Right renal cortex interstitium (tissue), 3 donors: ENCODE data around the gene NKAIN4. TPM values are rescaled to one million over a fixed set of nuclear protein-coding genes. Genes with fewer than 3 reads are reported as not detected.

Source experiments
- DNase-seq, 3 donors: peaks; one replicate each; pipeline ENCODE4 v3.0.0-alpha.2; 2013; ENCODE audit warnings: low read depth in 3 of 3, low spot score in 2 of 3
- polyA plus RNA-seq, 3 donors: library from polyadenylated mRNA; unstranded; fragments of 120-200 nt; gene quantifications; one replicate each; pipeline ENCODE4 v1.2.1, GENCODE V29; 2013; ENCODE audit not compliant: insufficient read length in 3 of 3

Gene NKAIN4
- polyA plus RNA-seq, 3 donors, result 21.1 to 27.0 (median 22.7) TPM

DNA sequence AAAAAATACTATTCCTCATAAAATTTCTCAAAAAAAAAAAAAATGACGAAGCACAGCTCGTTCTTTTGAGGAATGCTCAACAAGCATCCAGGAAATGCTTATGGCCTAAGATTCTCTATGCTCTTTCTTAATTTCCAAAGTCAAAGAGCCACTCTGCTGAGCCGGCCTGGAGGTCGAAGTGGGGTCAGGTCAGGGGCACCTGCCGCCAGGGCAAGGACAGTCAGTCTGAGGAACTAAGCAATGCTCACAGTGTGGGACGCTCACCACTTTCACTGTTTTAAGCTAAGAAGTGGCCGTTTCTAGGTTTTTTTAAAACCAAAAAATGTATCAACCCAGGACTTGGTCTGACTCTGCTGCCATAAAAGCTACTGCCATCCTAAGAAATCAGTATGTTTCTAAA lies 55.7 kb downstream of the NKAIN4 start:
- DNase-seq, result no peak

DNA sequence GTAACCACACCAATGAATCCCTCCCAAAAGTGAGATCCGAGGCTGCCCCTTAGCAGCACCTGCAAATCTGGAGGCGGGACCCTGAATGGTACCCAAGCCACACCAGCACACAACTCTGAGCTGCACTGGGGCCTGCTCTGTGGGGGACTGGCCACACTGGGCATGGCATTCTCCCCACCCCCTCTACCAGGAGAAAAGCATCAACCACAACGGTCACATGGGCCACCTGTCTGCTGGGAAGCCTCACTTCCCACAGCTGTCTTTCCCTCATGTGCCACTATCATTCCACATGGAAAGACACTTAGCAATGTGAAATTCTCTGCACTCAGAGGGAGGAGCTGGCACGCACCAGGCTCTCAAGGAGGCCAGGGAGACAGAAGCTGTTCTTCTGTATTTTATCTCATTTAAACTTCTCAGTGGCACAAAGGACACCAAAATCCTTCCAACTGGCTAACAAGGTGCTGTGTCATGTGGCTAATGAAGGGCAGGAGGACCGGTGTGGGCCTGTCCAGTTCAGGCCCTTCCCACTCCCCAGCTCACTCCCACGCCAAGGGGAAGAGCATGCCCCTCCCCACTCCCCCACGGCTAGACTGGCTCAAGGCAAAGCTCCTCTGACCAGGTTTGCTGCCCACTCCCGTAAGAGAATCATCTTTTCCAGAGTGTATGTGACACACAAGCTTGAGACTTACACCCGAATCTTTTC lies 57.3 kb downstream of the NKAIN4 start:
- no peak for DNase-seq

DNA sequence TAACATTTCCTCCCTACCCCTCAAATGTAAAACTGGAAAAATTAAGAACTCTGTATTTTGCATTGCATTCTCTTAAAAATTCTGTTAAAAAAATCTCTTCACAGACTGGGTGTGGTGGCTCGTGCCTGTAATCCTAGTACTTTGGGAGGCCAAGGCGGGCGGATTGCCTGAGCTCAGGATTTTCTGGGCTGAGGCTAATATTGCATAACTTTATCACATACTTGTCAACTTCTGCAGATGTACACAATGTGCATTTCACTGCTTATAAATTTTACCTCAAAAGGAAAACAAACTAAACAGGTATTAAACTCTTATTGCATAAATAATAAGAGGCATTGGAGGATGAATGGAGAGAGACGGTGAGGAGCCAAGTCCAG lies 59.5 kb downstream of the NKAIN4 start:
- DNase-seq, result no peak

DNA sequence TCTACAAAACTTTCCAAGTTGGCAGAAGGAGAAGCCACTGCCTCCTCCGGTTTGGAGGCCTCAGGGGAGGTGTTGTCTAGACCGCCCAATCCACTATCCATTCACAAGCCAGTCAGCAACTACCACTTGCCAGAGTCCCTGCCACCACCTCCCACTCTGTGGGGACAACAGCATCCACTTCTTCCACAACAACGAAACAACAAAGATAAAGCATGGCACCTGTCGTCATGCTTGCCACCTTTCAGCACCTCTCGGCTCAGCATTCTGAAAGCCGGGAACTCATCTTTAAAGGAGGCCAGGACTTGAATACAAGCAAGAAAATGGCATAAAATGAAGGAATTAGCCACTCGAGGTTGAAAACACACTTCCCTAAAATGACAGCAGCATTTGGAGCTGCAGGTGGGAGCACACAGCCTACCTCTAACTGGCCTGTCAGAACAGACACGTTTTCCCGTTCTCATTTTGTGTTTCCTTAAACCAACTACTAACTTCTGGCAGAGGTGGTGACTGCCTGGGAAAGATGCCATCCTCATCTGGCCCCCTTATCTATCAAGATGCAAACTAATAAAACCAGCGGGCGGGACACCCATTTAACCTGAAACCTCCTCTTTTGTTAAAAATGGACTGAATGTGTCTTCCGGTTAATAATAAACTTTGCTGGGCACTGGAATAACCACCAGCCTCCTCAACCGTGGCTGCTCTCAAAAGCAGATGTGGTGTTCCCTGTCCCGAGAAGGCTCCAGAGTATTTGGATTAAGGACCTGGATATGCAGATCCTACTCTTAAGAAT lies 60.1 kb downstream of the NKAIN4 start:
- DNase-seq, result no peak

DNA sequence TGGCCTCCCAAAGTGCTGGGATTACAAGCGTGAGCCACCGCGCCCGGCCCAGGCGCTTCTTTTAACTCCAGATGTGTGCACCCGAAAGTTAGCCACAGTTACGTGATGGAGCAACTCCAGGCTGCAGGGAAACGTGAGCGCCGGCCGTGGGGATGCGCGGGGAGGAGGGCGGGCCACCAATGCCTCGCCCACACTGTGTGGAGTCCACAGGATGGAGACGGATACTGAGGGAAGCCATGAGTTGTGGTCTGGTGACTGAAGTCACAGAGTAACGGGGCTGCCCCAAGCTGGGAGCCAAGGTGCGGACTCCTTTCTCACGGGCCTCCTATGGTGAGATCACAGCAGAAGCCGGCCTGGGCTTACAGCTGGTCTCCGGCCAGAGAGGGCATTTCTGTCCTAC lies 61.5 kb downstream of the NKAIN4 start:
- no peak for DNase-seq

DNA sequence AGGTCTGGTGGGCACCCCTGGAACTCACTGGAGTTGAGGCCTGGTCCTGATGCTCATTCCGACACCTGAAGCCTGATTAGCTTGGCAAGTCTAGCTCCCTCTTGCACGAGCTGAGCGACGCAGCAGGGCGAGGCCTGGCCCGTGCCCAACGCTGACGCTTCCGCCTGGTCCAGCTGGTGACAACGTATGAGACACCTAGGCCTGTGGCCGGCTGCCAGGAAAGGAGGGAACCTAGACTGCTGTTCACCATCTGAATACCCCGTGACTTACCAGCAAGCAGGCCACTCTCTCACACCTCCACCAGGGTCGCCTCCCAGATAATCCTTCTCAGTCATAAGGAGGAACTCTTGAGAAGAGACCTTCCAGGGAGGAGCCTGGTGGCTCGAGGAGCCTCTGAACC lies 62.9 kb downstream of the NKAIN4 start:
- DNase-seq, result no peak

DNA sequence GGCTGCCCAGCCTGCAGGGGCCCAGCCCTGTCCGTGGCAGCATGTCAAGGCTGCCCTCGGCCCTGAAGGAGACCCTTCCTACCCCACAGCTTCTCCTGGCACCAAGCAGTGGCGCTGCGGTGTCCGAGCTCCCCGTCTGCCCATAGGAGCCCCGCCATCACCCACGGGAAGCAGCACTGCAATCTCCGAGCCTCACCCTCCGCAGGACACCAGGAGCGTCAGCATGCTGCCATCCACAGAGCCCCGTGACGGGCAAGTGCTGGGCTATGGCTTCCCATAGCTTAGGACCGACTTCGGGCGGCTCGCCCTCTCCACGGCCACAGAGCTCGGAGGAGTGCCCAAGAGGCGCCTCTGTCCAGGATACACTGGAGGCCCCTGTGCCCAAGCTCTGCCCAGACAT lies 63.4 kb downstream of the NKAIN4 start:
- DNase-seq, result no peak

Other genes with a start within 250 kb of the NKAIN4 start
- not detected for gene BHLHE23, start 247.5 kb downstream of the NKAIN4 start, polyA plus RNA-seq
- gene YTHDF1, start 38.3 kb downstream of the NKAIN4 start, polyA plus RNA-seq, result 10 to 100 TPM; 41.2 to 44.3 (median 42.2) TPM
- 1 to 10 TPM in 2 of 3 donors, under 1 TPM in 1; 0.42 to 1.9 (median 1.3) TPM for gene BIRC7, start 18.6 kb downstream of the NKAIN4 start, polyA plus RNA-seq
- gene ARFGAP1, start 18.4 kb upstream of the NKAIN4 start, polyA plus RNA-seq, result 10 to 100 TPM; 51.6 to 53.4 (median 52.9) TPM
- under 1 TPM; 0.42 to 0.65 (median 0.46) TPM for gene COL20A1, start 38.7 kb upstream of the NKAIN4 start, polyA plus RNA-seq
- gene CHRNA4, start 106.9 kb upstream of the NKAIN4 start, polyA plus RNA-seq, result 1 to 10 TPM; 5.0 to 8.1 (median 6.8) TPM
- gene KCNQ2, start 218.2 kb upstream of the NKAIN4 start, polyA plus RNA-seq, result 1 to 10 TPM; 3.9 to 6.1 (median 4.9) TPM
- gene EEF1A2, start 244.6 kb upstream of the NKAIN4 start, polyA plus RNA-seq, result 1 to 10 TPM in 2 of 3 donors, under 1 TPM in 1; 0.79 to 1.6 (median 1.1) TPM